Femur (tissue), 1 donor: ENCODE data around the gene STPG4.

Experiments
- DNase-seq: peaks from one replicate; pipeline ENCODE4 v3.0.0-alpha.2; 2017

Gene STPG4

DNA sequence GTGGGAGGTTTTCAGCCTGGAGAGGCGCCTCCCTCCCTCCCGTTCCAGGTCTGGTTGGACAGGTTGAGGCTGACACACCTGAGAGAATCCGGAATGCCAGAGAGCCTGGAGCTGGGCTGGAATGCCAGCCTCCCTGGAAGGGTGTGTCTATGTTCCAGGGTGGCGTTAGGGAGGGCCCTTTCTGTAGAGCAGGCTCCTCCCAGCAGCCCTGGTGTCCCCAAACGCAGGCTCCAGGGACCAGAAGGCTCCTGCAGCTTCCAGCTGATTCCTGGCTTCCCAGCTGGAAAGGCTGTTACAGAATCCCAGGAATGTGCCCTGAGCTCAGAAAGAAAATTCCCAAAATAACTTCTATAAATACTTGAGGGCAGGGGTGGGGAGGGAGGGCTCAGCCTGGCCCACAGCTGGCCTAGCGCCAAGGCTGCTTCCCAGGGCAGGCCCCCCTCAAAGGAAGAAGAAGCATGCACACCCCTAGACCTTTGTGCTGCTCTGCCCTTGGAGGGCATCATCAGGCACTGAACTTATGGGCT lies 85.4 kb downstream of the STPG4 start:
- peak; percentile 77 for DNase-seq

DNA sequence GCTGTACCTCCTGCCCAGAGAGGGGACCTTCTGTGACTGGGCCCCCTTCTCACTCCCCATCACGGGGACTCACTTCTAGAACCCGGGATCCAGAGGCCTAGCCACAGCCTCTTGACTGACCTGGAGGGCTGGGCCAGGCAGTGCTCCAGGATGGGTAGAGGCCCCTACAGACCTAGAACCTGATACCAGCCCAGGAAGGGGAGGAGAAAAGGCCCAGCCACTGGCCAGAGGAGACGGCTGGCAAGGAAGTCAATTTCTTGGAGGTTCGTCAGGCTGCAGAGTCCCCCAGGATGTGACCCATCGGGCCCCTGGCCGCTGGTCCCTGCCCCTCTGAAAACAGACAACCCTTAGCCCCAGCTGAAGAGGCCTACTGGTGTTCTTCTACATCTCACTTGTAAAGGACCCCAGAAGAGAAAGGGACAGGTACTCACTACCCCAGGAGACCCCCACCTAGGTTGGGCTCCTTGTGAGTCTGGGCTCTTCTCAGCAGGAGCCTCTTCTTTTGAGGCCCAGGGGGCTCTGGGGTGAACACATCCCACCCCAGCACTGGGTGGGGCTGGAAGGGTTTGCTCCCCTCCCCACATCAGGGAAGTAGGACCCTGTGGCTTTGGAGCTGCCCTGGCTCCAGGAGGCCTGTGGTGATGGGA lies 86.0 kb downstream of the STPG4 start:
- no peak for DNase-seq

DNA sequence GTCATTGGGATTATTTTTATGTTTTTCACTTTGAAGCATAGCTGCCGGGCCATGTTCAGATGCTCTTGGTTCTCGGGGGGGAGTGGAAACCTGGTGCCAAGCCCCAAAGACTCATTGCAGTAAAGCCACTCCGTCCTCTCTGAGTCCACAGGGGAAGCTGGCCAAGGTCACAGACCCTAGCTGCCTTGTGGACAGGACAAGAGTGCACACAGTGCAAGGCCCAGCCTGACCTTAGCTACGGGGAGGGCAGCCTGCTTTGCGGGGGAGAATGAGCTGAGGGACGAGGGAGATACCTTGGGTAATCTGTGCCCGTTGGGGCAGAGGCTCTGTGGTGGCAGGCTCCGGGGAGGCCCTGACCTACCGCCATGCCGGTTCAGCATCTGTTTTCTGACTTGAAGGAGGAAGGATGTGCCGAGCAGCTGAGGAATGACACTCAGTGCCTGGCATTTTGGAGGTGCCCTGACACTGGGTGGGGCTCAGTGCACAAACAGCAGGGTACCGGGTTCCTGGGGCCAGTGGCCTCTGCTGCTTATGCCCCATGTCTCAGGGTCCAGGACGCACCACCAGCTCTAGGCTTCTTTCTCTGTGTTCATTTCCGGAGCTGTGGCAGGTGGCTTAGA lies 87.2 kb downstream of the STPG4 start:
- no peak for DNase-seq

DNA sequence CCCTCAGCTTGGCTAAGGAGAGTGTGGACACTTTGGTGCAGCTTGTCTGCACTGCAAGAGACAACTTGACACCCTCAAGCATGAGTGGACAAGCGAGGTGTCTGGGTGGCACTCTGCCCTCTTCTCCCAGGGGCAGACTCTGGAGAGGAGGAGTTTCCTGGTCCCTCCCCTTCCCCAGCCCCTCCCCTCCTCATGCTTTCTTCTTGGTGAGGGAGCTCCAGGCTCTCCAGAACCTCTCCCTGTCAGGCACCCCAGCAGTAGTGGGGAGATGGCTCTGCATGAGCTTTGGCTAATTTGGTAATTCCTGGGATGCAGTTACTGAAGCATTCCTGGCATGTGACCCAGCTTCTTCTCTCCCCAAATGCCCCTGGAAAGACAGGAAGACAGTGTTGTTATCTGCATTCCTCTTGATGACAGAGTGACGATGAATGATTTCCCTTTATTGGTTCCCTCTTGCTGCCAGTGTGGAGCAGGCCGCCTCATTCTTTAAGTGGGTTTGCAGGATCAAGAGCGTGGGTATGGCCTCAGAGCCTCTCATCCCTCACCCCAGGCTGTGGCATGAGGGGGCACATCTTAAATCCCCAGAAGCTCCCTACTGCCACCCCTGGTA lies 89.2 kb downstream of the STPG4 start:
- no peak for DNase-seq

DNA sequence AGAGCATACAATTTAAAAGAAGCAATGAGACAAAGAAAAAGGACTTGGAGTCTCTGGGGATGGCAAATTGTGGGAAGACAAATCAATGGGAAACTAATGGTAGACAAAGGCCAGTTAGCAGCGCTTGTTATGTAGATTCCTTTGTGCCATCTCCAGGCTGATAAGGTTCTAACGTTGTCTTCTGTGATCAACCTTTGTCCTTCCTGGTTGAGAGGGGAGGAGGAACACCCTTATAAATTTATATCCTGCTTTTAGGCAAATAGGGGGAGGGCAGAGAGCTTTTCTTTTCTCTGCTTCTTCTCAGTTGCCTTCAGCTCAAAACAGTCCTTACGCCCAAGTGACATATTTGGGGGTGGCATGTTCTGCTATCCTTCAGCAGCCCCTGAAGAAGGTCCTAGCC lies 89.8 kb downstream of the STPG4 start:
- DNase-seq = no peak

DNA sequence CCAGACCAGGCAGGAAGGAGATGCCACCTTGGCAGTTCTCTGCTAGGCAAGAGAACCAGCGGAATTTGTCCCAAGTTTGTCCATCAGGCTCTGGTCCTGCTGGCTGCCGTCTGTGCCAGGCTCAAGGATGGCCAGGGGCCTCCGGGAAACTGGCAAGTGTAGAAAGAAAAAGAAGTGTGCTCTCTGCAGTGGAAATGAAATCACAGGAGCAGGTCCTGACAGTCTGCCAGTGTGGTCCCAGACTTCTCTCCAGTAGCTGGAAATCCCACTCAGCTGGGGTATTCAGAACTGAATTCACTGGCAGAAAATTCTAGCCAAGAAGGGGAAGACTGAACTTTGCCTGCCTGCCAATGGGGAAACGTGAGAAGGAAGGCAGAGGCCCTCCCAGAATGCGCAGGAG lies 91.0 kb downstream of the STPG4 start:
- peak; percentile 77 for DNase-seq

DNA sequence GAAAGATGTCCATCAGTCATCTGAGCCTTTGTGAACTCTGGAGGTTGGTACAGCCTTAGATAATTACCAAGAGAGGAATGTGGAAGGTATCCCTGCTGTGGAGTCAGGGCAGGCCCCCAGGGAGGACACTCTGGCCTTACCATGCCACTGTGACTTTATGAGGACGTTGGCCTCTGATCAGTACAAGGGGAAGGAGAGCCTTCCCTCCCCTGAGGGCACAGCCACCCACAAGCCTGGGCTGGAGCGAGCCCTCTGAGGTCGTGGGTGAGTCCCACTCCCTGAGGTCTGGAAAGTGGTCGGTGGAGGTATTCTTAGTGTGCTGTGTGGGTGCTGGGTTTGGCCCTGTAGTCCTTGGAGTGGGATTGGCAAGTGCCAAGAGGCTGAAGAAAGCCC lies 91.6 kb downstream of the STPG4 start:
- no peak for DNase-seq

DNA sequence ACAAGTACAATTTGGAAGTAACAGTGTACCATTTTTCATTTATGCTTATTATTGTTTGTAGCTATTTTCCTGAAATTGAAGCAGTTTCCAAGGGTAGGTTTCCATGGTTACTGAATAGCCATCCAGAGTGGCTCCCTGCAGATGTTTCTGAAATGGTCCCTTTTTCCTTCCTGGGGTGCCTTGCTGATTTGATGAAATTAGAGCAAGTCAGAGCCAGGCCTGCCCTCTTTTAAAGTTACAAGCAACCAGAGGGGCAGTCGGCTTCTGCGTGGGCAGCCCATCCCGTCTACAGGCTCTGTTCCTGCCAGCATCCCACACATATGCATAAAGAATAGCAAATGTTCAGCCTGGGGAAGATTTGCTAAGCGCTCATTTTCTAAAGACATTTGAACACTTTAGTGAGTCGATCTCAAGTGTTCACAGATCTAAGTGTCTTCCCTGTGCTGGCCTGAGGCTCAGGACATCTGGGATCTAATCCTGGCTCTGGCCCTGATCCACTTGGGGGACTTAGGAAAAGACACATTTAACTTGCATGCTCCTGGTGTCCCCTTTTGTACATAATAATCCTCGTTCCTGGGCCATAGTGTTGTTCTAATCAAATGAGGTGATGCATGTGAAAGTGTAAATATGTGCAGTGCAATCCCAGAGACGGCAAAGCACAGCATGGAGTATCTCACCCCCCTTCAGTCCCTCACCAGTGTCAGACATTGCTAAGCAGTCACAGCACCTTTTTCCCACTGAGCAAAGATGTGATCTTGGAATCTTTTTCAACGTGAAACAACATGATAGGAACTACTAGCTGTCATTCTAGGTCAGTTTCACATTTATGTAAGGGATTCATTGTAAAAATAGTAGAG lies 92.2 kb downstream of the STPG4 start:
- no peak for DNase-seq

DNA sequence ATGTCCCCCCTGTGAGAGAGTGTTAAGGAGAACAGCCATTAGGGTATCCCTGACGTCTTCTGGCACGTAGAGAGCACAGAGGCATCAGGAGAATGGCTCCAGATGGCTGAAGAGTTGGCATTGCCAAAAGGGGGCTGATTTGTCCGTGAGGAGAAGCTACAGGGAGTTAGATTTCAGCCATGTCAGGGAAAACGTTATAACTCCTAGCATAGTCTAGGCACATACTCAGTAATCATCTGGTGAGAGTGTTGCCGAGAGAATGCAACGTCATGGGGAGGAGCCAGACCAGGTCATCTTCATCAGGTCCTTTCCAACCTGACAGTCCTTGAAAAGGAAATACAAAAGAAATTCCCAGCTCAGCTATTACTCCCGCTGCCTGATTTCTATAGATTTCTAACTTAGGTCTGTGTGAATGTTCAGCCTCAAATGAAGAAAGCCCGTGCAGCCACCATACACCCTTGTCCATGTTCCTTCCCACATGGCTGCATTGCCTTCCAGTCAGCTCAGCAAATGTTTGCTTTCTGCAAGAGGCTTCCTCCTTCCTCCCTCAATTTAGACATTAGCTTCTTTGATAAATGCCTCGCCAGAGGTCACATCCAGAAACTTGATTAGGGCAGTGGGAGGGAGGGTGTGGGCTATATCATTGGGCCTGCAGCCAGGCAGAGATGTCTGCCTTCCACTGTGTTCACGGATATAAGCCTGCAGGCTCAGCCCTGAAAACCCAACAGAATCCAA lies 93.0 kb downstream of the STPG4 start:
- DNase-seq = no peak

GRCh38 chr2:47060652-47061170 lies 94.4 kb downstream of the STPG4 start:
- DNase-seq = no peak

DNA sequence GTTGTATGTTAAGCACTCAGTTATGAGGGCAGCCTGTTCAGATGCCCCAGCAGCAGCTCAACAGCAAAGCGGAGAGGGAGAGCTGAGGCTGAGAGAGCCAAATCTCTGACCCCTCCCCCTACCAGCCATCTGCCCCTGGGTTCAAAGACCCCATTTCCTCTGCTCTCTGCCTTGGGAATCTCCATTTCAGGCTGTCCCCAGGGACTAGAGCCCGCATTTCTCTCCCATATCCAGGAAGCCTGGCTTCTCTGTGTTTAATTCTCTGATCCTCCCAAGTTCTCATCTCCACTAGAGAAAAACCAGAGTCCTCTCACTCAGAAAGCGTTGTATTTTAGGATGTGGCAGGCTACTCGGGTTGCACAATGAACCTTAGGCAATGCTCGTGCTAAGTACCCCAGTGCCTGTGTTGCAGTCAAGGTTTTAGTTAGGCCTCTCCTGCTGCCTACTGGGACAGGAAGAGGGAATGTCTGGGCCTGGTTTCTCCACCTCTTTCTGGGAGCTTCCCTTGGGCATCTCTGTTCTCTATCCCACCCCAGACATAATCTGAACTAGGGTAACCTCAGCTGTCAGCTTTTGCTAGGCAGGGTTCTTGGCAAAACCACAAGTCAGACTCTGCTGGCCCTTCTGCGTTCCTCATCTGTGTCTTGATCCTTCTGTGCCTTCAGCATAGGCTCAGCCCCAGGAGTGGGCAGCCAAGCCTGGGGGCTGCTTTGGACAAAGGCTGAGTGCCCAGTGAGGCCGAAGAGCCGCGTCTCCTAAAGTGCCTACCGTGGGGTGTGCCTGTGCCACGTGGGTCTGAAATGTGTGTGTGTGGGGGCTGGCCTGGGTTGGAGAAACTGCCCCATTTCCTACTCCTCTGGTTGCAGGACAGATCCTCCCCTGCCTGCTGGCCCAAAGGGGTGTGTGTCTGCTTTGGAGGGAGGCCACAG lies 96.8 kb downstream of the STPG4 start:
- peak; percentile 52 for DNase-seq

GRCh38 chr2:47057687-47058002 lies 97.5 kb downstream of the STPG4 start:
- DNase-seq = no peak

- DNase-seq = peak; percentile 55
These were observed 98.0 kb downstream of the STPG4 start for GRCh38 chr2:47056868-47057686.

GRCh38 chr2:47056374-47056773 lies 98.7 kb downstream of the STPG4 start:
- peak; percentile 60 for DNase-seq

- peak; percentile 55 for DNase-seq
These were observed 100.2 kb downstream of the STPG4 start for GRCh38 chr2:47054868-47055267.

DNA sequence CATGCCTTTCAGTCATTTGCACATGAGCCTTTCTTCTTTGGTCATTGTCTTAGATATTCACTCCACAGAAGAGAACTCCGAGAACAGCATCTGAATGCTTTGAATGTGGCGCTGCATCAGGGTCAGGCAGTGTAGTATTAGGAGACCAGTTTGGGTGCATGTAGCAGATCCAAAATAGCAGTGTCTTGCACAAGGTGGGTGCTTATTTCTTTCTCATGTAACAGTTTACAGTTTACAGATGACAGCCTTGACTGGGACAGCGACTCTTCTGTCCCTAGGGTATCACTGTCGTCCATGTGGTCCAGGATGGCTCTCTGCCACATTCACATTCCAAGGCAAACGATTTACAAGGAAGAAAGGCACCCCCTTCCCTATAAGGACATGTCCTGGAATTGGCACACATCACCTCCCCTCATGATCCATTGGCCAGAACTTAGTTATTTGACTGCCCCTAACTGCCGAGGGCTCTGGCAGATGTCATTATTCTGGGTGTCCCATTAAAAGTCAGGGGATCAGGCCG lies 101.0 kb downstream of the STPG4 start:
- no peak for DNase-seq

DNA sequence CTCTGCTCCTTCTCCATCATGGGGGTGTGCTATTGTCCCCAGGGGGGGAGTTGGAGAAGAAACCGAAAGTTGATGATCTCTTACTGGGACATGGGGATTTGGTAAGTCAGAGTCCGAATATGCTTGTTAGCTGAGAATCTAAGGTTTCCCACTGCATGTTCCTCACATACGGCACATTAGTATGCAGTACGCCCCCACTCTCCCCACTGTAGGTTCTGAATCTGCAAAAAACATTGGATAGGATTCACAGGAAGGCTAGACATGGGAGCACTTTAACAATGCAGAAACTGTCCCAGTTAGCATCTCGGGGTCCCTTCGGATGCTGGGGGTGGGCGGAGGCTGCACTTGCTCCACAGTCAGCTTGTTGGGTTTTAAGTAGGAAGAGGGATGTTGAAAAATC lies 102.3 kb downstream of the STPG4 start:
- DNase-seq = no peak

DNA sequence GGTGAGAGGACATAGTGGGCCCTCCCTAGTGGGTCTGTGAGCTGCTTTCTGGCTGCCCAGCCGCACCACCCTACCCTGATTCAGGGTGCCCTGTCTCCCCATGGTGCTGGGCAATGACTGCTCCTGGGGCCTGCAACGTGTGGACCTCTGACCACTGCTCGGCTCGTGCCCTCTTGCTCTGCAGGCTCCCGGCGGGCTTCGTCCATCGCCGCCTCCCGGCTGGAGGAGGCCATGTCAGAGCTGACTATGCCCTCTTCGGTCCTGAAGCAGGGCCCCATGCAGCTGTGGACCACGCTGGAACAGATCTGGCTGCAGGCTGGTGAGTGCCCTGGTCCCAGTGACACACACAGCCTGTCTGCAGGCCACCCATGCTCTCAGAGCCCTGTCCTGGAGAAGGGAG lies 103.5 kb downstream of the STPG4 start:
- DNase-seq = no peak

DNA sequence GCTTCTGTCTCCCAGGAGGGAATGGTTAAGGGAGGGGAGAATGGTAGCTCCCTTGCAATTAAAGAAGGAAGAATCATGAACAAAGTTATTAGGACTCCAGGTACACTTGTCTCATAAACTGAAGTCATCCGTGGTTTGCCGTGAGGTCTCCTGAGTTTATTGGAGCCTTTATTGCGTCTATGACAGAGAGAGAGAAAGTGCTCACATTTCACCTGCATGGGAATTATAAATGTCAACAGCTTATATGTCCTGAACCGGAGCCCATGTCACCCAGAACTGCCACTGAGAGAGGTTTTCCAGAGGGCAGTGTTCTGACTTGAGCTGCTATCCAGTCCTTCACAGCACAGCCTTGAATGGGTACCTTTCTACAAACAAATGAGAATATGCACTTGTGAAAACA lies 104.3 kb downstream of the STPG4 start:
- DNase-seq = no peak
